ENCODE data around the gene CCDC148. TPM values are rescaled to one million over a fixed set of nuclear protein-coding genes. Genes with fewer than 3 reads are reported as not detected.

CCDC148 gene
- total RNA-seq, 2 donors from 2014 or later, result 2.7 to 5.0 TPM

GRCh38 chr2:158240975-158241374 is 215.6 kb downstream of the CCDC148 start:
- Histone ChIP-seq H3K27ac (ENCODE audit: low read depth, low read length) (no peak overlapping the region), H3K36me3 (ENCODE audit: control insufficient read depth, insufficient read depth, low read length) (no peaks in the 10 kb centered on the region), H3K4me1 (ENCODE audit: control insufficient read depth, insufficient read depth, low read length) (no peaks in the 10 kb centered on the region), H3K9ac (ENCODE audit: extremely low read depth, low read length, poor library complexity, severe bottlenecking) (no peak overlapping the region), H3K27me3 (ENCODE audit: control insufficient read depth, insufficient read depth, low read length, poor library complexity, severe bottlenecking) (no peaks in the 10 kb centered on the region), H3K9me3 (ENCODE audit: control insufficient read depth, low read length) (no peaks in the 10 kb centered on the region), H3K4me3 (ENCODE audit: low read length) (no peak overlapping the region)
- no peaks in the 10 kb centered on the region for H3K9me3 Mint-ChIP-seq
- peaks cover 8% of the 10 kb centered on the region for H3K4me1 Mint-ChIP-seq
- H3K27me3 Mint-ChIP-seq (ENCODE audit: insufficient read depth), result peaks cover 2% of the 10 kb centered on the region
- no peak for TF ChIP-seq CTCF (conservative IDR thresholded peaks at IDR 0.05)
- H3K36me3 Mint-ChIP-seq (ENCODE audit: low read depth), result no peaks in the 10 kb centered on the region
- H3K27ac Mint-ChIP-seq, result no peak overlapping the region
- no peak overlapping the region for H3K4me3 Mint-ChIP-seq
- DNase-seq, result no peak
- 80 to 100% methylated on average over 1 of the region's 2 CpGs for WGBS, 2 experiments (ENCODE audit: insufficient coverage in 1 of 2, insufficient read length in 1 of 2)

DNA sequence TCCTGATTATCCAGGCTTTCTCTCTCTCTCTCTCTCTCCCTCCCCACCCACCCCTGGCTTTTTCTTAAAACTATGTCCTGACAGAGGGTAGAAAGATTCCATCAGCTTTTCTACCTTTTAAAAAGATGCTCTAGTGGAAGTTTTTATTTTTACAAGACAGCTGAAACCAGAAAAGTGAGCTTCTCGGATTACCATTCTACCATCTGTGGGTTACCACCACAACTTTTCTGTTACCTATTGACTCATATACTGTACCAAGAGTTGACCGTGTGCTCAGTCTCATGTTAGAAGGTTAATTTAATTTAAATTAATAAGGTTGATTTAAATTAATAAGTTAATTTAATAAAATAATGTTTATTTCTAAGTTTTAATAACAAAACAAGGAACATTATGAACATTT is 217.3 kb downstream of the CCDC148 start:
- H3K27me3 Mint-ChIP-seq (ENCODE audit: insufficient read depth), result peaks cover 7% of the 10 kb centered on the region
- DNase-seq, result no peak
- WGBS, 2 experiments (ENCODE audit: insufficient coverage in 1 of 2, insufficient read length in 1 of 2), result 95% methylated on average over 1 of the region's 2 CpGs; no CpG with 5 or more reads in 1 of the 2 experiments
- no peak overlapping the region for H3K27ac Mint-ChIP-seq
- H3K9ac ChIP-seq (ENCODE audit: extremely low read depth, low read length, poor library complexity, severe bottlenecking), result no peak overlapping the region
- no peak overlapping the region for H3K27ac ChIP-seq (ENCODE audit: low read depth, low read length)
- H3K4me3 Mint-ChIP-seq, result no peak overlapping the region
- peaks cover 8% of the 10 kb centered on the region for H3K4me1 Mint-ChIP-seq
- no peaks in the 10 kb centered on the region for H3K36me3 ChIP-seq (ENCODE audit: control insufficient read depth, insufficient read depth, low read length)
- no peaks in the 10 kb centered on the region for H3K9me3 ChIP-seq (ENCODE audit: control insufficient read depth, low read length)
- no peaks in the 10 kb centered on the region for H3K36me3 Mint-ChIP-seq (ENCODE audit: low read depth)
- TF ChIP-seq CTCF (conservative IDR thresholded peaks at IDR 0.05), result no peak
- H3K4me1 ChIP-seq (ENCODE audit: control insufficient read depth, insufficient read depth, low read length), result no peaks in the 10 kb centered on the region
- H3K9me3 Mint-ChIP-seq, result no peaks in the 10 kb centered on the region
- no peak overlapping the region for H3K4me3 ChIP-seq (ENCODE audit: low read length)
- H3K27me3 ChIP-seq (ENCODE audit: control insufficient read depth, insufficient read depth, low read length, poor library complexity, severe bottlenecking), result no peaks in the 10 kb centered on the region

DNA sequence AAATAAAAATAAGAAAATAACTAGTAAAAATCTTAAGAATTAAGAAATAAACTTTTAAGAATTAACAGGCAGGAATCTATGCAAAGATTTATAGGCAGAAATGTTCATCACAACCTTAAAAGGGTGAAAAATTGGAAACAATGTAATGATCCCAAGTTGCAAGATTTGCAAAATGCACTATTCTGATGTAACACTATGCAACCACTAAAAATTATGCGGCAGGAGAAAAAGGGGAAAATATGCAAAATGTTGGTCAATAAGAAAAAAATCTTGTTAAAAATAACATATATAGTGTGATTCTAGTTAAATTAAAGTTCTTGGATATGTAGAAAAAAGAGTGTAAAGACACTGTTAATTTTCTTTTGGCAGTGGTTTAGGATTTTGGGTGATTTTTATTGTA is 222.1 kb downstream of the CCDC148 start:
- H3K27ac Mint-ChIP-seq, result no peak overlapping the region
- H3K4me1 Mint-ChIP-seq, result no peaks in the 10 kb centered on the region
- Histone ChIP-seq H3K9me3 (ENCODE audit: control insufficient read depth, low read length) (no peaks in the 10 kb centered on the region), H3K27ac (ENCODE audit: low read depth, low read length) (no peak overlapping the region), H3K36me3 (ENCODE audit: control insufficient read depth, insufficient read depth, low read length) (no peaks in the 10 kb centered on the region), H3K4me1 (ENCODE audit: control insufficient read depth, insufficient read depth, low read length) (no peaks in the 10 kb centered on the region), H3K4me3 (ENCODE audit: low read length) (no peak overlapping the region), H3K9ac (ENCODE audit: extremely low read depth, low read length, poor library complexity, severe bottlenecking) (no peak overlapping the region), H3K27me3 (ENCODE audit: control insufficient read depth, insufficient read depth, low read length, poor library complexity, severe bottlenecking) (no peaks in the 10 kb centered on the region)
- peaks cover 10% of the 10 kb centered on the region for H3K27me3 Mint-ChIP-seq (ENCODE audit: insufficient read depth)
- H3K9me3 Mint-ChIP-seq, result no peaks in the 10 kb centered on the region
- no peak for DNase-seq
- no peaks in the 10 kb centered on the region for H3K36me3 Mint-ChIP-seq (ENCODE audit: low read depth)
- TF ChIP-seq CTCF (conservative IDR thresholded peaks at IDR 0.05), result no peak
- WGBS, 2 experiments (ENCODE audit: insufficient coverage in 1 of 2, insufficient read length in 1 of 2), result no CpG with 5 or more reads among the region's 1 CpG
- H3K4me3 Mint-ChIP-seq, result no peak overlapping the region

All from endodermal cell (in vitro differentiated cells).